ENCODE data around the gene TLX1.

TLX1 gene

GRCh38 chr10:101122270-101123084 is 8.6 kb upstream of the TLX1 start (continued):
- TF ChIP-seq, protein P1, sequence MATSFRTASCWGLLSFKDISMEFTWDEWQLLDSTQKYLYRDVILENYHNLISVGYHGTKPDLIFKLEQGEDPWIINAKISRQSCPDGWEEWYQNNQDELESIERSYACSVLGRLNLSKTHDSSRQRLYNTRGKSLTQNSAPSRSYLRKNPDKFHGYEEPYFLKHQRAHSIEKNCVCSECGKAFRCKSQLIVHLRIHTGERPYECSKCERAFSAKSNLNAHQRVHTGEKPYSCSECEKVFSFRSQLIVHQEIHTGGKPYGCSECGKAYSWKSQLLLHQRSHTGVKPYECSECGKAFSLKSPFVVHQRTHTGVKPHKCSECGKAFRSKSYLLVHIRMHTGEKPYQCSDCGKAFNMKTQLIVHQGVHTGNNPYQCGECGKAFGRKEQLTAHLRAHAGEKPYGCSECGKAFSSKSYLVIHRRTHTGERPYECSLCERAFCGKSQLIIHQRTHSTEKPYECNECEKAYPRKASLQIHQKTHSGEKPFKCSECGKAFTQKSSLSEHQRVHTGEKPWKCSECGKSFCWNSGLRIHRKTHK (tag by site-specific recombination; IDR thresholded peaks at IDR 0.05), result no peak
- no peak for TF ChIP-seq ZNF777 (tag by site-specific recombination; IDR thresholded peaks at IDR 0.05; ENCODE audit: borderline replicate concordance)
- TF ChIP-seq, protein P2, sequence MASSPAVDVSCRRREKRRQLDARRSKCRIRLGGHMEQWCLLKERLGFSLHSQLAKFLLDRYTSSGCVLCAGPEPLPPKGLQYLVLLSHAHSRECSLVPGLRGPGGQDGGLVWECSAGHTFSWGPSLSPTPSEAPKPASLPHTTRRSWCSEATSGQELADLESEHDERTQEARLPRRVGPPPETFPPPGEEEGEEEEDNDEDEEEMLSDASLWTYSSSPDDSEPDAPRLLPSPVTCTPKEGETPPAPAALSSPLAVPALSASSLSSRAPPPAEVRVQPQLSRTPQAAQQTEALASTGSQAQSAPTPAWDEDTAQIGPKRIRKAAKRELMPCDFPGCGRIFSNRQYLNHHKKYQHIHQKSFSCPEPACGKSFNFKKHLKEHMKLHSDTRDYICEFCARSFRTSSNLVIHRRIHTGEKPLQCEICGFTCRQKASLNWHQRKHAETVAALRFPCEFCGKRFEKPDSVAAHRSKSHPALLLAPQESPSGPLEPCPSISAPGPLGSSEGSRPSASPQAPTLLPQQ (tag by site-specific recombination; IDR thresholded peaks at IDR 0.05), result no peak
- TF ChIP-seq GLI2 (tag by site-specific recombination; IDR thresholded peaks at IDR 0.05; ENCODE audit: borderline replicate concordance, low read depth), result no peak

DNA sequence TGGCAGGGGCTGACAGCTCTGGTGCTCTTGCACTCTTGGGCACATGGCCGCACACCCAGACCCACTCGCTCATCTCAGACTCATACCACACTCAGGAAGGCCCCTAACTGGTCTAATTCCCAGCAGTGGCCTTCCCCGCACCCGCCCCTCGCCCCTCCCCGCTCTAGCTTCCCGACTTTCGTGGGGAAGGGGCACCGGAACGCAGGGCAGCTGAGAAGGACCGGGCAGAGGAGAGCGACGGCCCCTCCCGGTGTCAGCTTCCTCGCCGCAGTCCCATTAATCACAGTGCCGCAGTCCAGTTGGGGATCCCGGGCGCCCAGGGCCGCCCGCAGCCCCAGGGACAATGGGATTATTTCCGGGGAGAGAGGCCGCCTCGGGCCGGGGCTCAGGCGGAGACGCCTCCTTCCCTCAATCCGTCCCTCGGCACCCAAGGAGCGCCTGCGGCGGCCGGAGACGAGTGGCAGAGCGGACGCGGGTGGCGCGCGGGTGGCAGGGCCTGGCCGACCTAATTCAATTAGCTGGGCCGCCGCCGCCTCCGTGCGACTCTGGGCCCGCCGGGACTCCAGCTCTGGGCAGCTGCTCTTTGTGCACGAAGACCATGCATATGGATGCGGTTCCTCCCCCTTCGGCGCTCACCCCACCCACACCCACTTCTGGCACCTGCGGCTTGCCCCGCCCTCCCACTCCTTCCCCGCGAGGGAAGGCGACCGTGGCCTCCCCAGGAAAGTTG is 7.8 kb upstream of the TLX1 start:
- ChIA-PET POLR2A (no interaction called here), CTCF (interaction anchor here (1.4 to 2.5 kb wide), 2 partner anchors 20 to 28 kb away, joined by 6 to 13 read pairs; no protein-coding TSS in a partner anchor)
- Histone ChIP-seq H3K36me3 (ENCODE audit: control insufficient read depth in 2 of 2, insufficient read depth in 1 of 2, low read length in 2 of 2) (no peaks in the 10 kb centered on the region), H3K4me3 (ENCODE audit: low read depth, low read length) (no peak overlapping the region), H3K27ac (ENCODE audit: extremely low read depth, low read depth, low read length) (no peak overlapping the region), H3K9me3 (ENCODE audit: control insufficient read depth, insufficient read depth, low read depth, low read length) (no peaks in the 10 kb centered on the region), H3K4me1 (ENCODE audit: control insufficient read depth, insufficient read depth, low read length) (no peaks in the 10 kb centered on the region)
- TF ChIP-seq KLF1 (tag by site-specific recombination; IDR thresholded peaks at IDR 0.05), result 0 out of 2 replicates have a peak, but pooled peaks have one; percentile 30
- no peak for TF ChIP-seq PRDM10 (tag by site-specific recombination; IDR thresholded peaks at IDR 0.05)

GRCh38 chr10:101123815-101124617 is 7.1 kb upstream of the TLX1 start:
- Histone ChIP-seq H3K4me1 (ENCODE audit: control insufficient read depth, insufficient read depth, low read length) (no peaks in the 10 kb centered on the region), H3K36me3 (ENCODE audit: control insufficient read depth in 2 of 2, insufficient read depth in 1 of 2, low read length in 2 of 2) (no peaks in the 10 kb centered on the region), H3K4me3 (ENCODE audit: low read depth, low read length) (no peak overlapping the region), H3K9me3 (ENCODE audit: control insufficient read depth, insufficient read depth, low read depth, low read length) (no peaks in the 10 kb centered on the region), H3K27ac (ENCODE audit: extremely low read depth, low read depth, low read length) (no peak overlapping the region)
- CTCF ChIA-PET, result interaction anchor here (1.0 to 2.5 kb wide), 3 partner anchors 19 to 28 kb away, joined by 3 to 13 read pairs (median 6); no protein-coding TSS in a partner anchor
- POLR2A ChIA-PET, result no interaction called here
- TF ChIP-seq SCRT2 (tag by site-specific recombination; IDR thresholded peaks at IDR 0.05) (no peak), ZNF510 (tag by site-specific recombination; IDR thresholded peaks at IDR 0.05; ENCODE audit: insufficient replicate concordance) (no peak), ZNF670 (tag by site-specific recombination; IDR thresholded peaks at IDR 0.05; ENCODE audit: low read depth) (no peak), ZNF155 (tag by site-specific recombination; IDR thresholded peaks at IDR 0.05) (no peak), ZNF837 (tag by site-specific recombination; IDR thresholded peaks at IDR 0.05) (no peak), ZFHX2 (tag by site-specific recombination; conservative IDR thresholded peaks at IDR 0.05) (0 out of 2 replicates have a peak, but pooled peaks have one; percentile 16), ZNF629 (tag by site-specific recombination; IDR thresholded peaks at IDR 0.05) (no peak), ZNF596 (tag by site-specific recombination; IDR thresholded peaks at IDR 0.05) (no peak), ZNF600 (tag by site-specific recombination; IDR thresholded peaks at IDR 0.05) (peak; percentile 88), EGR2 (tag by site-specific recombination; IDR thresholded peaks at IDR 0.05; ENCODE audit: low read depth) (peak; percentile 51; the same call in 1 of the 2 replicates), ZNF433 (tag by site-specific recombination; IDR thresholded peaks at IDR 0.05; ENCODE audit: low read depth) (no peak), HOXD13 (CRISPR knock-in tag; IDR thresholded peaks at IDR 0.05; ENCODE audit: borderline replicate concordance) (no peak), ZNF2 (tag by site-specific recombination; IDR thresholded peaks at IDR 0.05) (no peak), ZNF174 (tag by site-specific recombination; IDR thresholded peaks at IDR 0.05) (no peak)
- TF ChIP-seq, protein P3, sequence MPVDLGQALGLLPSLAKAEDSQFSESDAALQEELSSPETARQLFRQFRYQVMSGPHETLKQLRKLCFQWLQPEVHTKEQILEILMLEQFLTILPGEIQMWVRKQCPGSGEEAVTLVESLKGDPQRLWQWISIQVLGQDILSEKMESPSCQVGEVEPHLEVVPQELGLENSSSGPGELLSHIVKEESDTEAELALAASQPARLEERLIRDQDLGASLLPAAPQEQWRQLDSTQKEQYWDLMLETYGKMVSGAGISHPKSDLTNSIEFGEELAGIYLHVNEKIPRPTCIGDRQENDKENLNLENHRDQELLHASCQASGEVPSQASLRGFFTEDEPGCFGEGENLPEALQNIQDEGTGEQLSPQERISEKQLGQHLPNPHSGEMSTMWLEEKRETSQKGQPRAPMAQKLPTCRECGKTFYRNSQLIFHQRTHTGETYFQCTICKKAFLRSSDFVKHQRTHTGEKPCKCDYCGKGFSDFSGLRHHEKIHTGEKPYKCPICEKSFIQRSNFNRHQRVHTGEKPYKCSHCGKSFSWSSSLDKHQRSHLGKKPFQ (tag by site-specific recombination; IDR thresholded peaks at IDR 0.05), result no peak
